GM21360 (cell line): ENCODE measurements around the gene HOMER1.

ENCODE experiments used
- ATAC-seq: cut with Tn5 transposase; IDR thresholded peaks from one replicate; pipeline ENCODE4 v1.9.1; 2021; ENCODE audit warnings: mild to moderate bottlenecking, moderate library complexity; ENCODE audit not compliant: unreplicated experiment

The HOMER1 gene, protein sequence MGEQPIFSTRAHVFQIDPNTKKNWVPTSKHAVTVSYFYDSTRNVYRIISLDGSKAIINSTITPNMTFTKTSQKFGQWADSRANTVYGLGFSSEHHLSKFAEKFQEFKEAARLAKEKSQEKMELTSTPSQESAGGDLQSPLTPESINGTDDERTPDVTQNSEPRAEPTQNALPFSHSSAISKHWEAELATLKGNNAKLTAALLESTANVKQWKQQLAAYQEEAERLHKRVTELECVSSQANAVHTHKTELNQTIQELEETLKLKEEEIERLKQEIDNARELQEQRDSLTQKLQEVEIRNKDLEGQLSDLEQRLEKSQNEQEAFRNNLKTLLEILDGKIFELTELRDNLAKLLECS

DNA sequence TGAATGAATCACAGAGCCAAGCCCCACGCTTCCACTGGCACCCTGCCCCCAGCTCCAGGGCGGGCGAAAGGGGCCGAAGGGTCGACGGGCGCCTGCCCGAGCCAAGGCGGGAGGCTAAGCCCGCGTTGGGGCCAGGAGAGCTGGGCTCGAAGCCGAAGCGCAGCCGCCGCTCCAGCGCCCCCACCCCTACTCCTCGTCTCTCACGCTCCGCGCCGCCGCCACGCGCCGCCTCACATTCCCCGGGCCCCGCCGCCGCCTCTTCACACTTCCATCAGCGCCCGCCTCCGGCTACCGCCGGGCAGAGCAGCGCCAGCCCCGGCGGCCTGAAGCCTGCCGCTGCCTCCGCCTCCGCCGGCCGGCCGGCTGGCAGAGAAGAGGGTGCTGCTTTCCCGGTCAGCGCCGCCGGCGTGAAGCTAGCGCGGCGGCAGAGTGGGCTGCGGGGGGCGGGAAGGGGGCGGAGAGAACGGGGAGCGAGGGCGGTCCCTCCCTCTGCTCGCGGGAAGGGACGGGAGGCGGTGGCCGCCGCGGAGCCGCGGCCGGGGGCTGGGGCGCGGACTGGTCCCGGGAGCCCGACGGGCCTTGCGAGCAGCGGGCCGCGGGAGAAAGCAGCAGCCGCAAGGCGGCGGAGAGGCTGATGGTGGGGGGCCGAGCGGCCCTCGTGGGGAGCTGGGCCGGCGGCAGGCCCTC lies at the start of gene HOMER1:
TSS of gene HOMER1 (minus strand) at position 431 of the 687 bp plus-strand sequence. CDS start 1,360 bp downstream, outside the sequence.
- peak; percentile 42 for ATAC-seq

- ATAC-seq = no peak
Observed at GRCh38 chr5:79563247-79563590, 49.3 kb upstream of the HOMER1 start.

DNA sequence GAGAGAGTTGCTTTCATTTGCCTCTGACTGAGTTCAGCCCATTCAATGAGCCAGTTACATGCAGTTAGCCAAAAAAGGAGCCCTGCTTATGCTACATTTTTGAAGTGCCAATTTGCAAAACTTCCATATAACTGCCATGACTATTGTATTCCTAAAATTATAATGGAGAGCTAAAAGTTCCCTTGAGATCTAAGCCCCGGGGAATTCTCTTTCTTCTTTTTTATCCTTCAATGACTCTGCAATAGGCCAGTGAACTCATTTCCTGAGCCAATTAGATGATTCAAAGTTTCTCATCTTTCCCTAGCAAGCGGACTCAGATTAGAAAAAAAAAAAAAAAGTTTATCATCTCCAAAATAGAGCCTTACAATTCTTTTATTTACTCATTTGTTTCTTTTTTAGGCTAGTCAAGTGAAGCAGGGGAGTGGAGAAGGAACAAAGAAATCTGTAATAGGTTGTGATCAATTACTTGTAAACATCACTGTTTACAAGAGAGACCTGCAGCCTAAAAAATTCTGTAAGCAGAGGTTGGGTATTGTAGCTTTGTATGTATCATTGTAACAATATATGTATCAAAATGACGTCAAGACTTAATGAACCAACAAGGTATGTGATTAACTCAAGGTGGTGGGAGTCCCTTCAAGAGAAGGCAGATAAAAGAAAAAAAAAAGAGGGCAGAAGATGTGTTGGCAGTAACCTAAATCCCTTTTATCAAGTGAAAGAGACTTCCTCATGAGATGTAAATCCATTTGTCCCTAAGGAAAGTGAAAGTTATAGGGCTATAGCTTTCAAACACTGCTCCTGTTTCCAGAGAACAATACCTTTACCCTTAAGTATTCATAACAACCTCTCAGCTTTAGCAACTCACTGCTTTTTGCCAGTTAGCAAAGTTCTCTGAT lies 48.7 kb upstream of the HOMER1 start:
- ATAC-seq = no peak

DNA sequence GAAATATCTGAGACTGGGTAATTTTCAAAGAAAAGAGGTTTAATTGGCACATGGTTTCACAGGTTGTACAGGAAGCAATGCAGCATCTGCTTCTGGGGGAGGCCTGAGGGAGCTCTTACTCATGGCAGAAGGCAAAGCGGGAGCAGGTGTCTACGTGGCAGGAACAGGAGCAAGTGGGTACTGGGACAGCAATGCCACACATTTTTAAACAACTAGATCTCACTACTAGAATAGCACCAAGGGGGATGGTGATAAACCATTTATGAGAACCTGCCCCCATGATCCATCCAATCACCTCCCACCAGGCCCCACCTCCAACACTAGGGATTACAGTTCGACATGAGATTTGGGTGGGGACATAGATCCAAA lies 47.6 kb upstream of the HOMER1 start:
- ATAC-seq = no peak

DNA sequence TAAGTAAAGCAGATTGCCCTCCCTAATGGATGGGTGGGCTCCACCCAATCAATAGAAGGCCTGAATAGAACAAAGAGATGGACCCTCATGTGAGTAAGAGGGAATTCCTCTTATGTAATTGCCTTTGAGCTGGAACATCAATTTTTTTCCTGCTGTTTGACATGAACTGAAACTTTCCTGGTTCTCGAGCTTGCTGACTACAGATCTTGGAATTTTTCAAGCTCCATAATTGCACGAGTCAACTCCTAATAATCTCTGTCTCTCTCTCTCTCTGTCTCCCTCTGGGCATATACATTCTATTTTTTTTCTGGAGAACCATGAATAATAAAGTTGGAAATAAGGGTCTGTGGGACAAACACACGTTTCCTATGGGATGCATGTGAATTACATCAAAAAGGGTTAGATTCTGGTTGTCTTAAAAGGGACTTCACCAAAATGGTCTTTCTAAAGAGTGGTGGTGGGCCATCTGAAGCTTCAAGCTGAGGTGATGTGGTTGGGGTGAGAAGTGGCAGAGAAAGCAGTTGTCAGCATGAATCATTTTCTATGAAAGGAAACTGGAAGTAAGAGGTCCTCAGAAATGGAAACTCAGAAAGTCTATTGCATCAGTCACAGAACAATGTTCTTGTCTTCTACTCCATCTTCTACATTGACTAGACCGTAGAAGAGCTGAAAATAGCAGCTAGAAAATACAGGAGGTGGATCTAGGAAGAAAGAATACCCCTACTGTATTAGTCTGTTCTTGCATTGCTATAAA lies 47.0 kb upstream of the HOMER1 start:
- ATAC-seq = no peak

GRCh38 chr5:79555418-79555817 lies 41.5 kb upstream of the HOMER1 start:
- no peak for ATAC-seq

- ATAC-seq = no peak
Observed at GRCh38 chr5:79552984-79553383, 39.0 kb upstream of the HOMER1 start.

DNA sequence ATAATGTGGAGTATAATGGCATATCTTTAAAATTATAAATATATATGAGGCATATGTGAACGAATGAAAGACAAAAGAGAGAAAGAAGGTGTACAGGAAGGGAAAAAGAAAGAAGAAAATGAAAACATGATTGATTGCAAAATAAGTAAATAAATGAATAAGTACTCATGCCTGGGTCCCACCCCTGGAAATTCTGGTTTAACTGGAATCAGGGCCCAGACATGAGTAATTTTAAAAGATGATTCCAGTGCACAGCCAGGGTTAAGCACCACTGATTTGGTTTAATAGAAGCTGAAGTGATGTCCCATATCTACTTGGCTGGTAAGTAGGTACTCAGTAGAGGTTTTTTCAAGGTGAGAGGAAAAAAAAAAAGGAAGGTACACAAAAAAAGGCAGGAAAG lies 34.0 kb upstream of the HOMER1 start:
- no peak for ATAC-seq

GRCh38 chr5:79547429-79547822 lies 33.5 kb upstream of the HOMER1 start:
- ATAC-seq = no peak

GRCh38 chr5:79546782-79547428 lies 33.0 kb upstream of the HOMER1 start:
- ATAC-seq = no peak

- no peak for ATAC-seq
Observed at GRCh38 chr5:79544131-79544530, 30.2 kb upstream of the HOMER1 start.

DNA sequence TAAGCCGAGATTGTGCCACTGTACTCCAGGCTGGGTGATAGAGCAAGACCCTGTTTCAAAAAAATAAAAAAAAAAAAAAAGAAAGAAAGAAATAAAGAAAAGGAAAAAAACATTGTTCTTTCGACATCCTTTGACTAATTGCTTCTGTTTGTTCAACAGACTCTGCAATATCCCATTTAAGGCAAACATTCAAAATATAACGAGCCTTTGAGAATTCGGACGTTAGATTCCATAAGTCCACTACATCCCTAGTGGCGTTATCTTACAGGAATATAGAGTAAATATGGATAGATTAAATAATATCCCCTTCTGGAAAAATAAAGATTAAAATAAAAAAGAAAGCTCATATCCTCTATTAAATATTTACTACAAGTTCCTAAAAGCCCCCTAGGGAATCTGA lies 27.0 kb upstream of the HOMER1 start:
- no peak for ATAC-seq

DNA sequence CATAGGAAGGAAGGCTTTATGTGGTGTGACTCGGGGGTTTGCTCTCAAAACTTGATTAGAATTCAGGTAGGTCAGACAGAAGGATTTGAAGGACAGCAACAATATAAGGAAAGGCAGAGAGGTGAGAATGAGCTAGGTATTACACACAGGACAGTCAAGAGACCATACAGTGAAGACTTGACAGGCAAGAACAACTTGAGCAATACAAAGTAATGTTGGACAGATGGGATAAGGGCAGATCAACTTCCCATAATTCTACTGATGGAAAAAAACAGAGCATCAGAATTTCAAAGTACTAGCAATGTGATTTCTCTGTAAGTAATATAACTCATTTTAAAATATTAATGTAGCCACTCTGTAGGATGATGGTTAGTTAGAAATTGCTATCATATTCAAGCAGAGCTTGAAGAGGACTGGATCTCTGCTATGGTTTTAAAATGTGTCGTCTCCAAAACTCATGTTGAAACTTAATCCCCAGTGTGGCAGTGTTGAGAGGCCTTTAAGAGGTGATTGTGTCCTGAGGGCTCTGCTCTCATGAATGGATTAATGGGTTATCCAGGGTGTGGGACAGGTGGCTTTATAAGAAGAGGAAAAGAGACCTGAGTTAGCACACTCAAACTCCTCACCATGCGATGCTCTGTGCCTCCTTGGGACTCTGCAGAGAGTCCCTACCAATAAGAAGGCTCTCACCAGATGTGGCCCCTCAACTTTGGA lies 22.4 kb upstream of the HOMER1 start:
- ATAC-seq = no peak

- ATAC-seq = no peak
Observed at GRCh38 chr5:79535477-79536192, 21.7 kb upstream of the HOMER1 start.

GRCh38 chr5:79529110-79529509 lies 15.2 kb upstream of the HOMER1 start:
- ATAC-seq = no peak

- no peak for ATAC-seq
Observed at GRCh38 chr5:79527431-79527830, 13.5 kb upstream of the HOMER1 start.

DNA sequence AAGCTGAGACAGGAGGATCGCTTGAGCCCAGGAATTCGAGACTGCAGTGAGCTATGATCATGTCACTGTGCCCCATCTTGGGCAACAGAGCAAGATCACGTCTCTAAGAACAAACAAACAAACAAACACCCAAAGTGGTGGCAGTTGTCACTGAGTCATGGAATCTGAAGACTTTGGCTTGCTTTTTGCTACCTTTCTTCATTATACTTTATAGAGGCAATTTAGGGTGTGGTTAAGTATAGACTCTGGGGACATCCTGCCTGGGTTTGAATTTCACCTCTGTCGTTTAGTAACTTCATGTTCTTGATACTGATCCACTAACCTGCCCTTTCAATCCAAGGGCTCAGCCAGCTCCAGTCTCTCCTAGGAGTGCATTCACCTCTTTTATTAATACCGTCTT lies 13.0 kb upstream of the HOMER1 start:
- ATAC-seq = no peak

DNA sequence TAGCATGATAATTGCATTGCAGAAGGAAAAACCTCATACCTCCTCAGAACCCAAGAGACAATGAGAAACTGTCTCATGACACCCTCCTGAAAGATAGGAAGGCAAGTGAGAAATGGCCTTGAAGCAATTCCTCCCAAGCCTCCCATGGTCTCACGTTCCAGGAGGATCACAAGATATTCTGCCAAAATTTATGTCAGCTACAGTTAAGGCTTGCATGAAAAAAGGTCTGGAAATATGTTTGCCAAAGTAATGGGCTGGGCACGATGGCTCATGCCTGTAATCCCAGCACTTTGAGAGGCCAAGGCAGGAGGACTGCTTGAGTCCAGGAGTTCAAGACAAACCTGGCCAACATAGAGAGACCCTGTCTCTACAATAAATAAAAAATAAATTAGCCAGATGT lies 12.6 kb upstream of the HOMER1 start:
- ATAC-seq = no peak

DNA sequence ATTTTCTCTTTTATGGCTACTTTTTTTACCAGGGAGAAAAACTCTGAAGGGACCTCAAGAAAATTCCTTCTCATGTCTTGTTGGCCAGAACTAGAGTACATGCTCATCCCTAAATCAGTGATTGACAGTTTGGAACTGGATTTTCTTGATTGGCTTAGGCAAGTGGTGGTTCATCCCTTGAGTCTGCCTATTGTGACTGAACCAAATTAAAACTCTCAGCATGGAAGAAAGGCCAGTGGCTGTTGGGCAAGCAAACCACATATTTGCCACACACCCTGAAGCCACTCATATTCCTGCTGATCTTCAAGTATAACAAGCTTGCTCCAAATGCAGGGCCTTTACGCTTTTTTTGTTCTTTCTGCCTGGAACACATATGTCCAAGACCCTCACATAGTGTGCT lies 7.2 kb upstream of the HOMER1 start:
- ATAC-seq = no peak
